Measurements from ENCODE around the gene UBE2F.
A peak's percentile ranks its signal among the peaks of the same experiment; 100 is the strongest.
"Not testable (repeated sequence)": the region's sequence is repeated elsewhere in the genome, so short reads cannot be mapped to it uniquely, and the experiment has no call there.

Gene UBE2F

DNA sequence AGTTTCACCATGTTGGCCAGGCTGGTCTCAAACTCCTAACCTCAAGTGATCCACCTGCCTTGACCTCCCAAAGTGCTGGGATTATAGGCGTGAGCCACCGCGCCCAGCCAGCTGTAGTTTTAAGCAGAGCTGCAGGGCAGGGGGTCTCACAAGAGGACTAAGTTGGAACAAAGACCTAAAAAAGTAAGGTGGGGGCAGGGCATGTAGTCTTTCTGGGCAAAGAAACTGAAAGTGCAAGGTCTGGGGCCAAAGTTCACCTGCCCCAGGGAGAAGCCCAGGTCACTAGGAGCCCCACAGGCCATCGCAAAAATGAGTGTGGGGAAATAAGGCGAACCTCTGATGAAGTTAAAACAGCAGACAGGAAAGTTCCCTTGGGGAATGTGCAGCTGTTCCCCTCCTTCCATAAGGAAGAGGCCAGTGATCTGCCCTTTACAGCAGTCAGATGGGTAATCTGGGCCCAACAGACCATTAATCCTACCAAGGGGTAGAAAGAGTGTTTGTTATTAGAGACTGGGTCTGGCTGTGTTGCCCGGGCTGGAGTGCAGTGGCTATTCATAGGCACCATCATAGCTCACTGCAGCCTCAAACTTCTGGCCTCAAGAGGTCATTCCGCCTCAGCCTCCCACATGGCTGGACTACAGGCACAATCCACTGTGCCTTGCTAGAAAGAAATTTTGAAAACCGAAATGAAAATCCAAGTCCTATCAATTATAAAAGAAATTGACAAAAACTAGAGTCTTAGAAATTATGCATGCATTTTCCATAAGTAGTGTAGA lies 96.8 kb downstream of the UBE2F start:
- Mint-ChIP-seq H3K4me3 (peak overlapping the region; percentile 10), H3K36me3 (ENCODE audit: low read depth) (peaks cover 46% of the 10 kb centered on the region), H3K9me3 (peaks cover 23% of the 10 kb centered on the region), H3K4me1 (ENCODE audit: low read depth) (peaks cover 60% of the 10 kb centered on the region), H3K27me3 (ENCODE audit: low read depth) (no peaks in the 10 kb centered on the region), H3K27ac (no peak overlapping the region)
- no peak for DNase-seq (ENCODE audit: low spot score)

DNA sequence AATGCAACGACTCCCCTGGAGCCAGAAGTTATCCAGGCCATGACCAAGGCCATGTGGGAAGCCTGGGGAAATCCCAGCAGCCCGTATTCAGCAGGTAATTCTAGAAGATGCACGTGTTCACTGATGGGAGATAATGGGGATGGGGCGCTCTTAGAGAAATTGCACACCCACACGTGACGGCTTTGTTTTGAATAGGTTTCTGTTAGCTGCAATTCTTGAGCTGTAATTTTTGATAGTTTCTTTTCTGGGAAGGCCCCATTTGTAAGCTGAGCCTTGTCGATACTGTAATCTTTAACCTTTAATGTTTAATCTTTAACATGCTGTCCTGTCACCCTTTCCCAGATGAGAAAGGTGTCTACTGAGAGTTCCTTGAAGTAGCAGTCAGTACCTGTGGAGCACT lies 97.6 kb downstream of the UBE2F start:
- H3K27ac Mint-ChIP-seq = no peak overlapping the region
- DNase-seq (ENCODE audit: low spot score) = no peak
- H3K4me1 Mint-ChIP-seq (ENCODE audit: low read depth) = peaks cover 63% of the 10 kb centered on the region
- no peak overlapping the region for H3K4me3 Mint-ChIP-seq
- H3K36me3 Mint-ChIP-seq (ENCODE audit: low read depth) = peaks cover 47% of the 10 kb centered on the region
- H3K27me3 Mint-ChIP-seq (ENCODE audit: low read depth) = no peaks in the 10 kb centered on the region
- H3K9me3 Mint-ChIP-seq = peaks cover 20% of the 10 kb centered on the region

DNA sequence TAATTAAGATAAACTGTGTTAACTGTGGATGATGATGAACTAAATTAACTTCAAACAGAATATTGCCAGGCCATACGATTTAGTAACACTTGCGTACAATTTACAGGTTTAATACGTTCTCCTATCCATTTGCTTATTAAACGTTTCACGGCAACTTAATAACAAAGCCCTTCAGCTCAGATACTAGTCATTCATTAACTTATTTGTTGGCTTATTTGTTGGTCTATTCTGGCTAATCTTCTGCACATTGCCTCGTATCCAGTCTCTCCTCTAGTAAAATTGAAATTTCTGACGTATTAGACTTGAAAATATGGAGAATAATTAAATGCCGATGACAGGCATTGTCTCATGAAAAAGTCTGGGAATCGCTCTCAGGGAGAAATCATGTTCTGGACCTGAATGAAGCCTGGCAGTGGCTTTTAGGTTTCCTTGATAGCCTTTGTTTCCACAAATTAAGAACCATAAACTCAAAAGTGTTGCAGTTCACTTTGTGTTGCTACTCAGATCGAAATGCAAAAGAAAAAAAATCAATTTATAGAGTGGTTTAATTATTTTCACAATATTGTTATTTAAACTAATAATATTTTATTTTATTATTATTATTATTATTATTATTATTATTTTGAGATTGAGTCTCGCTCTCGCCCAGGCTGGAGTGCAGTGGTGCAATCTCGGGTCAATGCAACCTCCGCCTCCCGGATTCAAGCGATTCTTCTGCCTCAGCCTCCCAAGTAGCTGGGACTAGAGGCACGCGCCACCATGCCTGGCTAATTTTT lies 98.4 kb downstream of the UBE2F start:
- Mint-ChIP-seq H3K36me3 (ENCODE audit: low read depth) (peaks cover 51% of the 10 kb centered on the region), H3K4me1 (ENCODE audit: low read depth) (peaks cover 62% of the 10 kb centered on the region)
- no peak for DNase-seq (ENCODE audit: low spot score)

DNA sequence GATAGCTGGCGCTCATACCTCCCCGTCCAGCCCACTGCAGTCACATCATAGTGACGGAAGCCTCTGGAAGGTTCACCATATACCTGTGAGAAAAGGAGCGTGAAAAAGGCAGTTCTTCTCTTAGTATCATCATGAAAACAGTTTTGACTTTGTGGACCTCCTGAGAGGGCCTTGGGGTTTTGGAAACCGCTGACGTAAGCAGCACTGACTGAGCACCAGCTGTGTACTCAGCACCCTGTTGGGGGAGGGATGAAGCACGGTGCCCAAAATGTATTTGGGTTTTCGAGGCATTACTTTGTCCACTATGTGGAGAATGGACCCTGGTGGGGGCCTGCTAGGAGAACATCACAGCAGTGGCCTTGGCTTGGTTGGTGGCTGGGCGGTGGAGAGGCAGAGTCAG lies 99.4 kb downstream of the UBE2F start:
- H3K36me3 Mint-ChIP-seq (ENCODE audit: low read depth) = peaks cover 54% of the 10 kb centered on the region
- DNase-seq (ENCODE audit: low spot score) = no peak
- H3K4me3 Mint-ChIP-seq = no peak overlapping the region

More for the DNA sequence above, 98.4 kb downstream of the UBE2F start:
- peaks cover 20% of the 10 kb centered on the region for H3K9me3 Mint-ChIP-seq
- H3K27me3 Mint-ChIP-seq (ENCODE audit: low read depth) = no peaks in the 10 kb centered on the region
- H3K4me3 Mint-ChIP-seq = no peak overlapping the region
- no peak overlapping the region for H3K27ac Mint-ChIP-seq

DNA sequence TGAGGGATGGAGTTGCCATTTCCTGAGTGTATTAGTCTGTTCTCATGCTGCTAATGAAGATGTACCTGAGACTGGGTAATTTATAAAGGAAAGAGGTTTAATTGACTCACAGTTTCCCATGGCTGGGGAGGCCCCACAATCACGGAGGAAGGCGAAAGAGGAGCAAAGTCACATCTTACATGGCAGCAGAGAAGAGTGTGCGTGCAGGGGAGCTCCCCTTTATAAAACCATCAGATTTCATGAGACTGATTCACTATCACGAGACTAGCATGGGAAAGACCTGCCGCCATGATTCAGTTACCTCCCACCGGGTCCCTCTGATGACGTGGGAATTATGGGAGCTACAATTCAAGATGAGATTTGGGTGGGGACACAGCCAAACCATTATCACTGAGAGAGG lies 99.9 kb downstream of the UBE2F start:
- not testable (repeated sequence) for H3K4me3 Mint-ChIP-seq; H3K27me3 Mint-ChIP-seq (ENCODE audit: low read depth); DNase-seq (ENCODE audit: low spot score)
- peaks cover 59% of the 10 kb centered on the region for H3K4me1 Mint-ChIP-seq (ENCODE audit: low read depth)
- peaks cover 56% of the 10 kb centered on the region for H3K36me3 Mint-ChIP-seq (ENCODE audit: low read depth)
- H3K27ac Mint-ChIP-seq = peak overlapping the region; percentile 83
- H3K9me3 Mint-ChIP-seq = peaks cover 20% of the 10 kb centered on the region

More for the DNA sequence above, 99.4 kb downstream of the UBE2F start:
- Mint-ChIP-seq H3K9me3 (peaks cover 20% of the 10 kb centered on the region), H3K27me3 (ENCODE audit: low read depth) (no peaks in the 10 kb centered on the region), H3K27ac (peak overlapping the region; percentile 83), H3K4me1 (ENCODE audit: low read depth) (peaks cover 61% of the 10 kb centered on the region)

DNA sequence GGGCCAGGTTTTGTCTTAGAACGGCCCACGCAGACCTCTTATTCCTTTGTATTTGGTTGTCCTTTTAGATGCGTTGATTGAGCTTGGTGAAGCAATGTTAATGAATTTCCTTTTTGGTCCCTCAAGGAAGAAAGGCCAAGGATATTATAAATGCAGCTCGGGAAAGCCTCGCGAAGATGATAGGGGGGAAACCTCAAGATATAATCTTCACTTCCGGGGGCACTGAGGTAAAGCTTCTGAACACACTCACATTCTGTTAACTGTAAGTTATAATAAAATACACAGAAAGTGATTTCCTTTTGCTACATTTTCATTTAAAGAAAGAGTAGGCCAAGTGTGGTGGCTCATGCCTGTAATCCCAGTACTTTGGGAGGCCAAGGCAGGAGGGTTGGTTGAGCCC lies 101.1 kb downstream of the UBE2F start:
- Mint-ChIP-seq H3K27me3 (ENCODE audit: low read depth) (no peaks in the 10 kb centered on the region), H3K36me3 (ENCODE audit: low read depth) (peaks cover 68% of the 10 kb centered on the region), H3K9me3 (peaks cover 30% of the 10 kb centered on the region), H3K4me1 (ENCODE audit: low read depth) (peaks cover 55% of the 10 kb centered on the region), H3K27ac (peak overlapping the region; percentile 36), H3K4me3 (no peak overlapping the region)
- DNase-seq (ENCODE audit: low spot score) = no peak

DNA sequence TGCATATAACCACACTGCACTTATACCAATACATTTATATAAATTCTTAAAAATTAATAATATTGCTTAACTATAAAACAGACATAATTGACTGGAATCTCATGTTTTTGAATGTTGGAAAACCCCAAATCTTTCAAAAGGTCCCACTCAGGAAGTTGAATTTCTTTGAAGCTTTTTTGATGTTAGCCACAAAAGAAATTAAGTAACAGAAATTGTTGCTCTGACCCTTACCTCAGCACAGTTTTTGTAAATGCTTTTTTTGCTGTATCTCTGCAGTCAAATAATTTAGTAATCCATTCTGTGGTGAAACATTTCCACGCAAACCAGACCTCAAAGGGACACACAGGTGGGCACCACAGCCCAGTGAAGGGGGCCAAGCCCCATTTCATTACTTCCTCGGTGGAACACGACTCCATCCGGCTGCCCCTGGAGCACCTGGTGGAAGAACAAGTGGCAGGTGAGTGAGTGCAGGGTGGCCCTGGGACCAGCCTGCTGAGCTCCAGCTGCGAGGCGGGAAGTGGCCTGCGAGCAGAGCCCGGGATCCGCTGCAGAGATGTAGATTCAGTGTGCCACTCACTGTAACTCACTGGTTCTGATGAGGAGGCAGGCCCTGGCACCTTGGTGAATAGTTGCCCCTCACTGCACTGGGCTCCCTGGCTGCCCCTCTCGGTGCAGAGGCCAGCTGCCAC lies 102.4 kb downstream of the UBE2F start:
- peaks cover 45% of the 10 kb centered on the region for H3K4me1 Mint-ChIP-seq (ENCODE audit: low read depth)
- peaks cover 76% of the 10 kb centered on the region for H3K36me3 Mint-ChIP-seq (ENCODE audit: low read depth)
- peak overlapping the region; percentile 70 for H3K27ac Mint-ChIP-seq

DNA sequence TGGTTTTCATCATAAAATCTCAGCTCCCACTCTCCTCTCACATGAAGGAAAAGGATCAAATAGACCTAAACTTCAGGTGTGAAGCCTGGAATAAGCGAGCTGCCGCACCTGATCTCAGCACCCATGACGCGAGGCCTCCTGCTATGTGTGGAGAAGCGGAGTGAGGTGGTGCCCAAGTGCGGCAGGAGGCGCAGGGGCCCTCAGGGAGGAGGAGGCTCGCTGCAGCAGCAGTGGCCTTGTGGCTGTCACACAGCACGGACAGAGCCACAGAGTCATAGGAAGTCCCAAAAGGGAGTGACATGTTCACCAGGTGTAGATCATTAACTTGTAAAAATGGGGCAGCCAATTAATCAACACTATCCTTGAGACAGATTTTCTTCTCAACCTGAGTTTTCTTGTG lies 103.1 kb downstream of the UBE2F start:
- H3K4me1 Mint-ChIP-seq (ENCODE audit: low read depth) = peaks cover 43% of the 10 kb centered on the region
- no peak for DNase-seq (ENCODE audit: low spot score)
- H3K36me3 Mint-ChIP-seq (ENCODE audit: low read depth) = peaks cover 79% of the 10 kb centered on the region
- peak overlapping the region; percentile 75 for H3K4me3 Mint-ChIP-seq
- H3K27me3 Mint-ChIP-seq (ENCODE audit: low read depth) = no peaks in the 10 kb centered on the region
- peak overlapping the region; percentile 57 for H3K27ac Mint-ChIP-seq
- peaks cover 40% of the 10 kb centered on the region for H3K9me3 Mint-ChIP-seq

More for the DNA sequence above, 102.4 kb downstream of the UBE2F start:
- no peak for DNase-seq (ENCODE audit: low spot score)
- Mint-ChIP-seq H3K4me3 (peak overlapping the region; percentile 75), H3K9me3 (peaks cover 37% of the 10 kb centered on the region), H3K27me3 (ENCODE audit: low read depth) (no peaks in the 10 kb centered on the region)

DNA sequence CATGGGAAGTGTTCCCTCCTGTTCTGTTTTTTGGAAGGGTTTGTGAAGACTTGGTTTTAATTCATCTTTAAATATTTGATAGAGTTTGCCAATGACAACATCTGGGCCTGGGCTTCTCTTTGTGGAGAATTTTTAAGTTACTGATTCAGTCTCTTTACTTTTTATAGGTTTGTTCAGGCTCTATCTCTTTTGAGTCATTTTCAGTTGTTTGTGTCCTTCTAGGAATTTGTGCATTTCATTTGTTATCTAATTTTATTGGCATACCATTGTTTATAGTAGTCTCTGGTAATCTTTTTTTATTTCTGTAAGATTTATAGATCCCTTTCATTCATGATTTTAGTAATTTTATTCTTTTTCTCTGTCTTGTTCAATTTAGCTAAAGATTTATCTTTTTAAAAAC lies 108.6 kb downstream of the UBE2F start:
- Mint-ChIP-seq H3K36me3 (ENCODE audit: low read depth) (peaks cover 69% of the 10 kb centered on the region), H3K9me3 (peaks cover 22% of the 10 kb centered on the region), H3K4me3 (no peak overlapping the region), H3K4me1 (ENCODE audit: low read depth) (peaks cover 16% of the 10 kb centered on the region), H3K27ac (no peak overlapping the region), H3K27me3 (ENCODE audit: low read depth) (no peaks in the 10 kb centered on the region)
- DNase-seq (ENCODE audit: low spot score) = no peak

DNA sequence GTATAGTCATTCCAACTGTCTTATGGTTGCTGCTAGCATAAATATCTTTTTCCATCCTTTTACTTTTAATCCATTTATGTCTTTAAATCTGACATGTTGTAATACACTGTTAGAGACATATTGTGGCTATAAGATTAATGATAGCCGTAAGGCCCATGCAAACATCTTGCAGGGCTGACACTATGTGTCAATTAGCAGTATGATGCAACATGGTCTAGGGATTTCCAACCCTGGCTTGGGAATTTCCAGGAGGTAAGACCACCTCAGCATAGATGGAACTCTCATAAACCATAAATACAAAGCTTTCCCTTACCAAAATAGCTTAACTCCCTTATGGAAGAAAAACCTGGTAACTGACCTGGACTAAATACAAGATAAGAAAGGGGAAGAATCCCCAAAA lies 110.5 kb downstream of the UBE2F start:
- Mint-ChIP-seq H3K27me3 (ENCODE audit: low read depth) (no peaks in the 10 kb centered on the region), H3K27ac (no peak overlapping the region), H3K36me3 (ENCODE audit: low read depth) (peaks cover 74% of the 10 kb centered on the region), H3K4me3 (no peak overlapping the region), H3K4me1 (ENCODE audit: low read depth) (peaks cover 8% of the 10 kb centered on the region), H3K9me3 (peaks cover 19% of the 10 kb centered on the region)
- no peak for DNase-seq (ENCODE audit: low spot score)

DNA sequence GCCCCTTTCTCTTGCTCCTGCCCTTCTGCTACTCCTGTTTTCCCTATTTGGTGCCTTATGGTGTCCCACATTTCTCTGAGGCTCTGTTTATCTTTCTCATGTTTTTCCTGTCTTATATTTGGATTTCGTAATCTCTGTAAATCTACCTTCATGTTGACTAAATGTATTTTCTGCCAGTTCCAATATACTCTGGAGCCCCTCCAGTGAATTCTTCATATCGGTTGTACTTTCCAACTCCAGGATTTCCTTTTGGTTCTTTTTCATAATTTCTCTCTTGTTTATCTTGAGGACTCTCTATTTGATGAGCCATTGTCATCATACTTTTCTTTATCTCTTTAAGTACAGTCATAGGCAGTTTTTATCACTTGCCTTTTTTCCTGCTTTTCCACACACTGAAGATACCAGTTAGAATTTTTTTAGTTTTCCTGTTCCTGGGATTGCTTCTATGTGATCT lies 113.1 kb downstream of the UBE2F start:
- no peak for DNase-seq (ENCODE audit: low spot score)
- H3K36me3 Mint-ChIP-seq (ENCODE audit: low read depth) = peaks cover 69% of the 10 kb centered on the region

DNA sequence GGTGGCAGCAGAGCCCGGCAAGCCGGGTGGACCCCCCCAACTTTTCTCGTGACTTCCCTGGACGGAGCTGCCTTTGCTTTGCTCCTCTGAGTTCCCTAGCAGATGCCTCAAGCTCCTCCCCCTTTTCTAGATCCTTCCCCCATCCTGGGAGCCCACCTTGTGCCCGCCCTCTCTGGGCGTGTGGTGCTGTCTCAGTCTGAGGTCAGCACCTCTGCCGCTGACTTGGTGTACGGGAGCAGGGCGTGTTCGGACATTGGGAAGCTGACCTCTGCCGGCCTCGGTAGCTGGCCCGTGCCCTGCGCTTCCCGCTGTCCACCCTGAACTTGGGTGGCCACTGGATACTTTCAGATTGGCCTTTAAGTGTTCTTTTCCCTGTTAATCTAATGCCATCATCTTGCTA lies 113.7 kb downstream of the UBE2F start:
- DNase-seq (ENCODE audit: low spot score) = no peak
- Mint-ChIP-seq H3K36me3 (ENCODE audit: low read depth) (peaks cover 67% of the 10 kb centered on the region), H3K27me3 (ENCODE audit: low read depth) (no peaks in the 10 kb centered on the region), H3K4me3 (no peak overlapping the region), H3K4me1 (ENCODE audit: low read depth) (peaks cover 2% of the 10 kb centered on the region), H3K27ac (no peak overlapping the region), H3K9me3 (no peaks in the 10 kb centered on the region)

More for the DNA sequence above, 113.1 kb downstream of the UBE2F start:
- no peak overlapping the region for H3K27ac Mint-ChIP-seq
- H3K4me1 Mint-ChIP-seq (ENCODE audit: low read depth) = peaks cover 6% of the 10 kb centered on the region
- peaks cover 2% of the 10 kb centered on the region for H3K9me3 Mint-ChIP-seq
- no peaks in the 10 kb centered on the region for H3K27me3 Mint-ChIP-seq (ENCODE audit: low read depth)
- no peak overlapping the region for H3K4me3 Mint-ChIP-seq

DNA sequence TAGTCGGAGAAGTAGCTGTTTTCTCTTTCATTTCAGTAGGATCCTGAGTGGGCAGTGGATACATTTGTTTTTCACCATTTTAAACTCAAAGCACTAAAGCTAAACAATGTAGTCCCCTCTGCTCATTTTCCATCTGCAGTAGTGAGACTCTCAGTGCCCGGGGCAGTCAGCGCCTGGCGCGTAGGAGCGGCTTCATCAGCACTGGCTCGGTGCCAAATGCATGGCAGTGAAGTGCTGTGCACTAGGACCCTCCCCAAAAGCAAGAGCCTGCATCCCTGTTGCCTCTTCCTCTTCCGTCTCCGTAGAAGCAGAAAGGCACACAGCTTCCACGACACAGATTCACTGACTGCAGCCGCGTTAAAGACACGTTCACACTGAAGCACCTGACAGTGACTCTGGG lies 114.3 kb downstream of the UBE2F start:
- Mint-ChIP-seq H3K27ac (no peak overlapping the region), H3K4me3 (no peak overlapping the region), H3K4me1 (ENCODE audit: low read depth) (peaks cover 2% of the 10 kb centered on the region), H3K27me3 (ENCODE audit: low read depth) (no peaks in the 10 kb centered on the region), H3K9me3 (no peaks in the 10 kb centered on the region), H3K36me3 (ENCODE audit: low read depth) (peaks cover 68% of the 10 kb centered on the region)
- no peak for DNase-seq (ENCODE audit: low spot score)

DNA sequence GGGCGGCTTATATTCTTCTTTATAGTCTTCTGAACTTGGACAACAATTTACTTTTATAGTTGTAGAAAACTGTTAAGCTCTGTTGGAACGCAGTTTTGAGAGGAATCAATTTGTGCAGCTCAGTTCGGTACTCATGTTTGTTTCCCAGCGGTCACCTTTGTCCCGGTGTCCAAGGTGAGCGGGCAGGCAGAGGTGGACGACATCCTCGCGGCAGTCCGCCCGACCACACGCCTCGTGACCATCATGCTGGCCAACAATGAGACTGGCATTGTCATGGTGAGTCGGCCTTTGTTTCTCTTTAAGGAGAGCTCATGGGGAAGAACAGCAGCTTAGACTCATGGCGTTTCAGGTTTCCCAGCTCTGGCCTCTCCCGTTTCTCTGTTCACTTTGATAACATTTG lies 114.7 kb downstream of the UBE2F start:
- Mint-ChIP-seq H3K36me3 (ENCODE audit: low read depth) (peaks cover 68% of the 10 kb centered on the region), H3K9me3 (no peaks in the 10 kb centered on the region), H3K27me3 (ENCODE audit: low read depth) (no peaks in the 10 kb centered on the region), H3K4me1 (ENCODE audit: low read depth) (peaks cover 2% of the 10 kb centered on the region), H3K4me3 (no peak overlapping the region), H3K27ac (no peak overlapping the region)
- DNase-seq (ENCODE audit: low spot score) = no peak
